Upper lobe of left lung (tissue), 6 donors: ENCODE results near the gene TSPAN5. TPM values are rescaled to one million over a fixed set of nuclear protein-coding genes. Genes with fewer than 3 reads are reported as not detected.

Experiments used
- ATAC-seq, 2 donors: fragments of 200-7000 bp; cut with Tn5 transposase; one replicate each; pipeline ENCODE4 v1.9.1; 2022; ENCODE audit warnings: mild to moderate bottlenecking in 2 of 2, moderate library complexity in 2 of 2; ENCODE audit not compliant: low FRiP score in 2 of 2
- DNase-seq, 2 donors: peaks; one replicate each; pipeline ENCODE4 v3.0.0-alpha.2; 2019 to 2020
- H3K27ac ChIP-seq, 4 donors: fragments of 200-600 bp; sonication (generic); one replicate each; pipeline ENCODE4 v1.5.1; 2016 to 2019
- H3K27me3 ChIP-seq, 4 donors: fragments of 200-600 bp; sonication (generic); one replicate each; pipeline ENCODE4 v1.5.1; 2017 to 2019
- H3K36me3 ChIP-seq, 4 donors: fragments of 200-600 bp; sonication (generic); one replicate each; pipeline ENCODE4 v1.5.1; 2016 to 2019
- H3K4me1 ChIP-seq, 4 donors: fragments of 200-600 bp; sonication (generic); one replicate each; pipeline ENCODE4 v1.5.1; 2018 to 2019
- H3K4me3 ChIP-seq, 4 donors: fragments of 200-600 bp; sonication (generic); one replicate each; pipeline ENCODE4 v1.5.1; 2017 to 2019; ENCODE audit warnings: mild to moderate bottlenecking in 2 of 4, moderate library complexity in 1 of 4
- H3K9me3 ChIP-seq, 4 donors: fragments of 200-600 bp; sonication (generic); one replicate each; pipeline ENCODE4 v1.5.1; 2018 to 2019
- EP300 ChIP-seq, 4 donors: sonication (generic); formaldehyde crosslinking; IDR thresholded peaks; one replicate each; pipeline ENCODE4 v1.5.1; 2017; ENCODE audit warnings: antibody characterized with exemption in 4 of 4, control low read depth in 2 of 4
- POLR2A ChIP-seq, 4 donors: fragments of 450-650 bp; IDR thresholded peaks; one replicate each; pipeline ENCODE4 v1.5.1; 2016 to 2017; ENCODE audit warnings: antibody characterized with exemption in 4 of 4, mild to moderate bottlenecking in 2 of 4
- POLR2AphosphoS5 ChIP-seq, 2 donors: sonication (generic); formaldehyde crosslinking; IDR thresholded peaks; one replicate each; pipeline ENCODE4 v1.5.1; 2017; ENCODE audit warnings: antibody characterized with exemption in 2 of 2
- WGBS, 2 donors: methylation state at CpG; one replicate each; pipeline ENCODE4 v1.1.5; 2017 to 2018; 5-methylcytosine and 5-hydroxymethylcytosine counted together
- total RNA-seq, 6 donors: library from RNA; depleted of rRNA in 4 of 6; stranded (reverse); fragments of >200 nt in 4 of 6; gene quantifications; one replicate each; pipeline versions ENCODE4 v1.1.0 to v1.2.1, GENCODE V29; 2016 to 2021
- TF ChIP-seq, protein P1 (sequence below), 6 experiments: fragments of 450-650 bp in 4 of 6; fragments of 200-600 bp in 2 of 6; sonication (generic) in 2 of 6; IDR thresholded peaks; one replicate each; pipeline ENCODE4 v1.5.1; 2016 to 2019; ENCODE audit warnings: antibody characterized with exemption in 6 of 6
- donor health status: DM: no; HTN: no; CAD: no; lungs with moderate emphysema.
- donor health status: DM: no; HTN: yes; CAD: no; lungs with severe emphysema.

Gene TSPAN5
- total RNA-seq, 6 donors from 2014 or later = 3.1 to 12.5 (median 7.2) TPM

DNA sequence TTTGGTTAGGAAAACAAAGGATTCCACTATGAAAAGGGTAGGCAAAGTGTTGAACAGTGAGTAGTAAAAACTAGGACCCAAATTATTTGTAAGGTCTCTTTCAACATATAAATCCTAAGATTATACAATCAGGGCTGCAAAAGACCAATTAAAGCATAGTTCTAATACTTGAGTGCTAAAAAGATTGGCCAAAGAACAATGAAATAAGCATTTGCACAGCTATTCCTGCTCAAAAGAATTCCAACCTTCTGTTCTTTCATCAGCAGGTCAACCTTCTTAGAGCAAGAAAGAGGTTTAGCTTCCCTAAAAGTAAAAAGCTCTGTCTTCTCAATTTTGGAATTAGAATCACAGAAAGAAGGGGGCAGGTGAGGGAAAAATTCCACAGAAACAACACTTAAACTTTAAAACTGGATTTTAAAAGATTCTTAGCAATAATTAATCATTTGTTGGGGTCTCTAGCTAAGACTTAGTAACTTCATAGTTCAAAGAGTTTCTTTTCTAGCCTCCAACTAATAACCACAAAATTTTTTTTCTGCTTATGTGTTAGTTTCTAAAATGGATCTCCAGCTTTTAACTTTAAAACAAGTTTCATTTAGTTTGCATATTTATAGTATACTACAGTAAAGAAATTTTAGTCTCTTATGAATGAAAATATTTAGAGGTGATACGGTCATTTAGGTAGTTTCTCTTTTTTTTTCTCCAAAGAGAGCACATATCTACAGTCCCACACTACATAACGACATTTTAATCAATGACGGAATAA is 16.3 kb downstream of the TSPAN5 start:
- TF ChIP-seq, protein P1, sequence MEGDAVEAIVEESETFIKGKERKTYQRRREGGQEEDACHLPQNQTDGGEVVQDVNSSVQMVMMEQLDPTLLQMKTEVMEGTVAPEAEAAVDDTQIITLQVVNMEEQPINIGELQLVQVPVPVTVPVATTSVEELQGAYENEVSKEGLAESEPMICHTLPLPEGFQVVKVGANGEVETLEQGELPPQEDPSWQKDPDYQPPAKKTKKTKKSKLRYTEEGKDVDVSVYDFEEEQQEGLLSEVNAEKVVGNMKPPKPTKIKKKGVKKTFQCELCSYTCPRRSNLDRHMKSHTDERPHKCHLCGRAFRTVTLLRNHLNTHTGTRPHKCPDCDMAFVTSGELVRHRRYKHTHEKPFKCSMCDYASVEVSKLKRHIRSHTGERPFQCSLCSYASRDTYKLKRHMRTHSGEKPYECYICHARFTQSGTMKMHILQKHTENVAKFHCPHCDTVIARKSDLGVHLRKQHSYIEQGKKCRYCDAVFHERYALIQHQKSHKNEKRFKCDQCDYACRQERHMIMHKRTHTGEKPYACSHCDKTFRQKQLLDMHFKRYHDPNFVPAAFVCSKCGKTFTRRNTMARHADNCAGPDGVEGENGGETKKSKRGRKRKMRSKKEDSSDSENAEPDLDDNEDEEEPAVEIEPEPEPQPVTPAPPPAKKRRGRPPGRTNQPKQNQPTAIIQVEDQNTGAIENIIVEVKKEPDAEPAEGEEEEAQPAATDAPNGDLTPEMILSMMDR (IDR thresholded peaks at IDR 0.05) = no peak
- no peak for TF ChIP-seq POLR2A (IDR thresholded peaks at IDR 0.05)
- TF ChIP-seq POLR2AphosphoS5 (IDR thresholded peaks at IDR 0.05) = no peak
- TF ChIP-seq EP300 (IDR thresholded peaks at IDR 0.05) = no peak
- ATAC-seq (no peak), DNase-seq (no peak)
- no peaks in the 10 kb centered on the region for H3K36me3 ChIP-seq
- H3K4me3 ChIP-seq = no peak overlapping the region
- no peak overlapping the region for H3K27ac ChIP-seq
- no peaks in the 10 kb centered on the region for H3K27me3 ChIP-seq
- no peaks in the 10 kb centered on the region for H3K9me3 ChIP-seq
- WGBS, 2 donors = 90 to 93% methylated on average over 3 of the region's 3 CpGs
- peaks cover 0 to 11% (median 2%) of the 10 kb centered on the region in 4 donors for H3K4me1 ChIP-seq

DNA sequence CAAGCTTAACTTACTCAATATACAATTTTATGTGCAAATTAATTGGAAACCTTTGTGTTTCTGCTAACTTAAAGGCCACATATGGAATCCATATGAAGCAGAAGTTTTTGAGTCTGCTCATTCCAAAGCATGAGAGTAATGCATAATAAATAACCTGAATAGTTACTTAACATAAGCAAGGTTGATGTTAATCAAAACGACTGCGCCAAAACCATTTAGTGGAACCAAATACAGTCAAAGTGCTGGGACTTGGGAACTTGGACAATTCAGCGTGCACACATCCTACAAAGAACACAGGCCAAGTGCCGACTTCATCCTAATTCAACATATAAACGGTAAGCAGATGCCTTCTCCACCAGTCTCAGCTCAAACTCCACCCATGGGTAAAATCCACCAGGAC is 17.0 kb downstream of the TSPAN5 start:
- TF ChIP-seq EP300 (IDR thresholded peaks at IDR 0.05) (no peak), POLR2AphosphoS5 (IDR thresholded peaks at IDR 0.05) (no peak), POLR2A (IDR thresholded peaks at IDR 0.05) (no peak)
- TF ChIP-seq, protein P1 (IDR thresholded peaks at IDR 0.05) = no peak
- no peak overlapping the region for H3K4me3 ChIP-seq
- WGBS, 2 donors = 90 to 94% methylated on average over 5 of the region's 5 CpGs
- H3K27ac ChIP-seq = no peak overlapping the region
- peaks cover 0 to 11% (median 2%) of the 10 kb centered on the region in 4 donors for H3K4me1 ChIP-seq
- DNase-seq = no peak
- H3K36me3 ChIP-seq = no peaks in the 10 kb centered on the region
- H3K9me3 ChIP-seq = no peaks in the 10 kb centered on the region
- H3K27me3 ChIP-seq = no peaks in the 10 kb centered on the region
- no peak for ATAC-seq

DNA sequence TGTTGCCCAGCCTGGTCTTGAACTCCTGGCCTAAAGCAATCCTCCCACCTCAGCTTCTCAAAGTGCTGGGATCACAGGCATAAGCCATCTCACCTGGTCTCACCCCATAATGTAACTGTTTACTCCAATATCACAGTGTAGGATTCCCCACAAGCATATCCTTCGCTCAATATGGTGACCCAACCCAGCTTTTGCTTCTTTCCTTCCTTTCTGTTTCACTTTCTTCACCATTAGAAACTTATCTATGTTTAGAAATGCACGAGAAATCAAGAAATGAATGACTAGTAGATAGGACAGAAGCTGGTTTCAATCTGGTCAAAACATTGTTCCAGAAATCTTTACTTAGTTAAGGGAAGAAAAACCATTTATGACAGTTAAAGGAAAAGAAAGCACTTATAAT is 18.9 kb downstream of the TSPAN5 start:
- H3K27ac ChIP-seq = no peak overlapping the region
- no peak for DNase-seq
- no peaks in the 10 kb centered on the region for H3K36me3 ChIP-seq
- 63 to 71% methylated on average over 2 of the region's 2 CpGs for WGBS, 2 donors
- ATAC-seq = no peak
- no peaks in the 10 kb centered on the region for H3K27me3 ChIP-seq
- H3K9me3 ChIP-seq = no peaks in the 10 kb centered on the region
- no peak for TF ChIP-seq POLR2AphosphoS5 (IDR thresholded peaks at IDR 0.05)
- TF ChIP-seq, protein P1 (IDR thresholded peaks at IDR 0.05) = no peak
- no peak for TF ChIP-seq POLR2A (IDR thresholded peaks at IDR 0.05)
- no peak for TF ChIP-seq EP300 (IDR thresholded peaks at IDR 0.05)
- no peak overlapping the region for H3K4me3 ChIP-seq
- H3K4me1 ChIP-seq = peaks cover 0 to 8% (median 2%) of the 10 kb centered on the region in 4 donors

DNA sequence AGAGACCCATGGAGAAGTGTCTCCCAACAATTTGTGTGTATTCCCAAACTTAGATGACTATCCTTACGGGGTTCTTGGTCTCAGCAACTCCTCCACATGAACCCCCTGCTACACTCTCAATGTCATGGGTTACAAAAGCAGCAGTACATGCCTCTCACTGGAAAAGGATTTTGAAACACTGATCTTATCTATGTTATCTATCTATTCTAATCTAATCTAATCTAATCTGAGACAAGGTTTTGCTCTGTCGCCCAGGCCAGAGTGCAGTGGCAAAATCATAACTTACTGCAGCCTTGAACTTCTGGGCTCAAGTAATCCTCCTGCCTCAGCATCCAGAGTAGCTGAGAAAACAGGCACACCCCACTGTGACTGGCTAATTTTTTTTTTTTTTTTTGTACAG is 19.3 kb downstream of the TSPAN5 start:
- no peaks in the 10 kb centered on the region for H3K36me3 ChIP-seq
- WGBS, 2 donors = 82 to 92% methylated on average over 2 of the region's 2 CpGs
- ATAC-seq (no peak), DNase-seq (no peak)
- peaks cover 0 to 5% (median 2%) of the 10 kb centered on the region in 4 donors for H3K4me1 ChIP-seq
- no peak overlapping the region for H3K4me3 ChIP-seq
- H3K27me3 ChIP-seq = no peaks in the 10 kb centered on the region
- H3K27ac ChIP-seq = no peak overlapping the region
- no peak for TF ChIP-seq POLR2A (IDR thresholded peaks at IDR 0.05)
- no peak for TF ChIP-seq POLR2AphosphoS5 (IDR thresholded peaks at IDR 0.05)
- TF ChIP-seq, protein P1 (IDR thresholded peaks at IDR 0.05) = no peak
- no peak for TF ChIP-seq EP300 (IDR thresholded peaks at IDR 0.05)
- H3K9me3 ChIP-seq = no peaks in the 10 kb centered on the region

DNA sequence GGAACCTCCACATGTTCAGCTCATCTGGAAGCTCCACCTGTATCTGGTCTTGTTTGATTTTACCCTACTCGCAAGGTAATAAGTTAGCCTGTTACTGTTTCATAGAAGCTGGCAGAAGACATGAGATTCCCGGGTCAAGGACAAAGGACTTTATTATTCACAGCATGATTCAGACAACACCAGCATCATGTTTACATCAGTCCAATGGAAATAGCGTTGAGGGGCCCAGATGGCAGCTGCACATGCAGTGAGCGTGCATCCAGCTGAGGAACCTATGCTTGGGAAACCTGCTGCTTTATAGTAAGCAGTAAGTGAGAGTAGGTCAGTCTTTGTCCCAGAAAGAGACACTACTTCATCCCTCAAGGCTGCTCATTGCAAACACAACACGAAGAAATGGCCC is 19.8 kb downstream of the TSPAN5 start:
- 81 to 88% methylated on average over 5 of the region's 5 CpGs for WGBS, 2 donors
- H3K4me1 ChIP-seq = peaks cover 0 to under 1% (median under 1%) of the 10 kb centered on the region in 4 donors

More for the DNA sequence above, 19.8 kb downstream of the TSPAN5 start:
- Histone ChIP-seq H3K4me3 (no peak overlapping the region), H3K9me3 (no peaks in the 10 kb centered on the region), H3K27ac (no peak overlapping the region), H3K36me3 (no peaks in the 10 kb centered on the region), H3K27me3 (no peaks in the 10 kb centered on the region)
- ATAC-seq (no peak), DNase-seq (no peak)
- no peak for TF ChIP-seq POLR2AphosphoS5 (IDR thresholded peaks at IDR 0.05)
- no peak for TF ChIP-seq EP300 (IDR thresholded peaks at IDR 0.05)
- TF ChIP-seq, protein P1 (IDR thresholded peaks at IDR 0.05) = no peak
- TF ChIP-seq POLR2A (IDR thresholded peaks at IDR 0.05) = no peak
